COLO829 (cell line): ENCODE results near the gene MAST4.

Experiments
- DNase-seq: peaks from one replicate; pipeline ENCODE4 v3.0.0; 2012; ENCODE audit warnings: low spot score

Gene MAST4

DNA sequence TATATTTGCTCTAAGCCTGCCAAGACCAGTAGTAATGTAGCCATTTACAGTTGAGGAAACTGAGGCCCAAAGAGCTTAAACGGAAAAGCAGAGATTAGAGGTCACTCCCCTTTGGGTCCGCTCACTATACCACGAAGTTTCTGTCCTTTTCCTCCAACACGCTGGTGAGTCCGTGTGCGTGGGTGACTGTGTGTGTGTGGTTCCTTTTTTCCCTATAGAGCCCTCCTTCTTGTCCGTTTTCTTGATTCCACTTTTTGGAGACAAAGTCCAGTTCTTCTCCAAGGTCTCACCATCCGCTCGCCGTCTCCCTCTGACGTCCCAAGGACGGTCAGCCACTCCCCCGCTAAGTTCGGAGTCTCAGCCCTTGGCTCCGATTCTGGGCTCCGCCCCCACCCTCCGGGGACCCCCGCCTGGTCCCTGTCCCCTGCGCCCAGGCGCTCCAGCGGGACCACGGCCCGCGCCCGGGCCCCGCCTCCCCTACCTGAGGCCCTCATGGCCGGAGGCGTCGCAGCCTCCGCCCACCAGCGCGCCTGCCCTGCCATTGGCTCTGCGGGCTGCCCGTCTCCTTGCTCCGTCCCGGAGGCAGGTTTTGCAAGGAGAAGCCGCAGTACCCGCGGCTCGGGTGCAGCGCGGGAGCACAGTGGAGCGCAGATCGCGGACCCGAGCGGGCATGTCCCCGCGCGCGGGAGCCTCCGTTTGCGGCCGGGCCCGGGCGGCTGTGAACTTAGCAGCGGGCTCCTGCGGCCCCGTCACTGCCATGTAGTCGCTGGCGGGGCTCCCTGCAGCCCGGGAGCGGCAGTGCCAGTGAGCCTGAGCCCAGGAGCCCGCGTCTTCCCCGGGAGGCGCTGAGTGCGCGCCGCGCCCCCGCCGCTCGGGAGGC is at the start of gene MAST4:
Gene MAST4 (plus strand): TSS at position 638 of the 880 bp plus-strand sequence. CDS start 263 bp downstream, outside the sequence.
- DNase-seq = peak; percentile 19

DNA sequence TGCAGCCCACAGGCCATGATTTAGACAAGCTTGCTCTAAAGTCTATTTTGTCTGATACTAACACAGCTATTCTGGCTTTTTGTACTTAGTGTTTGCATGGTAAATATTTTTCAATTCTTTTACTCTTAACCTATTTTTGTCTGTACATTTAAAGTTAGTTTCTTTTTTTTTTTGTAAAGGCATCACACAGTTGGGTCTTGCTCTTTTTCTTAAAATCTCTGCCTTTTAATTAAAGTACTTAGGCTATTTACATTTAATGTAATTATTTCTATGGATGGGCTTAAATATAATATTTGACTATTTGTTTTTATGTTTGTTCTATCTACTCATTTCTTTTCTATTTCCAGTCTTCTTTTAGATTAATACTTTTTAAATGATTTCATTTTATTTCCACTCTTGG is 49.7 kb upstream of the MAST4 start:
- DNase-seq = no peak

GRCh38 chr5:66551338-66551737 is 44.9 kb upstream of the MAST4 start:
- DNase-seq = no peak

- no peak for DNase-seq
Observed at GRCh38 chr5:66551945-66552344, 44.2 kb upstream of the MAST4 start.

- no peak for DNase-seq
Observed at GRCh38 chr5:66553368-66553912, 42.8 kb upstream of the MAST4 start.

GRCh38 chr5:66553916-66554575 is 42.1 kb upstream of the MAST4 start:
- DNase-seq = no peak

GRCh38 chr5:66554884-66555283 is 41.3 kb upstream of the MAST4 start:
- DNase-seq = no peak

GRCh38 chr5:66558560-66558959 is 37.6 kb upstream of the MAST4 start:
- DNase-seq = no peak

DNA sequence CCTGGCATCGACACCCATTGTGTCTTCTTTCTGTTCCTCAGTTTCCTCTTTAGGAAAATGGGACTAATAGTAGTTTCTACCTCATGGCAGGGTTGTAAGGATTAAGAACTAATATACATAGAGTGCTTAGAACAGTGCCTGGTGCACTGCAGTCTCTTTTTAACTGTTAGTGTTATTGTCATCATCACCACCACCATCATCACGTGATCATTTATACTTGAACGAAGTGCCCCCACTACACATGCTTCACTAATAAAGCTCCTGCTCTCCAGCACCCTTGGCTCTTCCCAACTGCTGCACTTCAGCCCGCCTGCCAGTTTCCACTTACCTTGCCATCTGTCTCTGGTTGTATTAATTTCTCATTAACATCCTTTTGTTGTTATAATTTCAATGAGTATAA is 35.8 kb upstream of the MAST4 start:
- DNase-seq = no peak

DNA sequence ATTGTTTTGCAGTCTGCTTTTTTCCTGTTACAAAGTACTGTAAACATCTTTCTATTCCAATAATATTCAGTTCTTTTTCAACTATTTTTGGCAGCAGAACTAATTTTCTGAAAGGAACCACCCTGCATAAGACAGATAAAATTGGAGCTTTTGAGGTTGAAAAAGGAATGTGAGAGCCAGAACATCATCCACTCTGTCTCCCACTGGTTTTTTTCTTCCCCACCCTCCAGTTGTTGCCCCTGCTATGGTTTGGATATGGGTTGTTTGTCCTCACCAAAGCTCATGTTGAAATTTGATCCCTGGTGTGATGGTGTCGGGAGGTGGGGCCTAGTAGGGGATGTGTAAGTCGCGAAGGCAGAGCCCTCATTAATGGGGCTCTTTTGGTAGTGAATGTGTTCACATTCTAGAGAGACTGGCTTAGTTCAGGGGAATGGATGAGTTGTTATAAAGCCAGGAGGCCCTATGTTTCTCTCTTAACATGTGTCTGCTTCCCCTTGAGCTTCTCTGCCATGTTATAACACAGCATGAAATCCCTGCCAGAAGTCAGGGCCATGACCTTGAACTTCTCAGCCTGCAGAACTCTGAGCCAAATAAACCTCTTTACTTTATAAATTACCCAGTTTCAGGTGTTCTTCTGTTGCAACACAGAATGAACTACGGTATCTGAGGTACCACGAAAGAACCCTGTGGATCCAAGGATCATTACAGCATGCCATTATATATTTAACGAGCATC is 34.8 kb upstream of the MAST4 start:
- no peak for DNase-seq

- DNase-seq = no peak
Observed at GRCh38 chr5:66565878-66566277, 30.3 kb upstream of the MAST4 start.

GRCh38 chr5:66567474-66567873 is 28.7 kb upstream of the MAST4 start:
- DNase-seq = no peak

GRCh38 chr5:66570201-66570600 is 26.0 kb upstream of the MAST4 start:
- DNase-seq = no peak

DNA sequence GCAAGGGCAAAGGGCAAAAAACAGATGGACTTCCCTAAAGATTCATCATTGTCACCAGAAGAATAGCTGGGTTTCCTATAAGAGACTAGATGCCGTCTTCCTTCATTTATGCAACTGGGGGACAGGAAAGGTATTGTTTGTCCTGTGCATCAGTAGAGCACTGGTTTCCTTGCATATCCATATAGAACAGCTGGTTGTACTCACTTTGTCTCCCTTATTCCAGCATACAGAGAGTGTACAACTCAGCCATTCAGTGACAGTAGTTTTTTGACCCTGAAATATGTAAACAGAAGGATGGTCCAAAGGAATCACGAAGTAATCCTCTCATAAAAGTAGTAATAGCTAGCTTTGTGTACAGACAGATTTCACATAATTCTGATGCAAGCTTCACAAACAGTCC is 22.5 kb upstream of the MAST4 start:
- DNase-seq = no peak

DNA sequence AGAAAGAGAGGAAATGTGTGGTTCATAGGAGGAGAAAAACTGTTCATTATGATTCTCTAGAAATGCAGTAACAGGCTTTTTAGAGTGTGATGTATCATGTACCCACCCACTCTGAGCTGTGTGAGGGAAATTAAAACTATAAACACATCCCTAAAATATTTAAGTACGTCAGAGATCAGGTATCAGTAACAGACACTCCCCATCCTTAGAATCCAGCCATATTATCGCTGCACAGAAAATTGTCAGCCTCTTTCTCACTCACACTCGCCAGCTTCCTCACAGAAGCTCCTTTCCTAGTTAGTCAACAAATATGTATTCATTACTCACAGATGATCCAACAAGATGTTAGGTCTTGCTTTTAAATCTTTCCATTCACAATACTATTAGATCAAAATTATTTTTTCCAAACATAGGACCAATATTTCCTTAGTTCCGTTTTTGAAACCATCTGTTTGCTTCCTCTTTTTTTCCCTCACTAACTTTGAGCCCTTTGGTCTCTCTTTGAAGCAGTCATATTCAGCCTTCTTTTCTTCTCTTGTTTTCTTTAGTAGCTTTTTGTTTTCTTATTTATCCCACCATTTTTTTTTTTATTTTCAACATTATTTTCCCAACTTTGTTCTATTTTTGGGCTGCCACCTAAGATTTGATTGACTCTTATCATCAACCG is 13.6 kb upstream of the MAST4 start:
- DNase-seq = no peak

GRCh38 chr5:66585291-66585690 is 10.9 kb upstream of the MAST4 start:
- no peak for DNase-seq

- DNase-seq = no peak
Observed at GRCh38 chr5:66587771-66588170, 8.4 kb upstream of the MAST4 start.

GRCh38 chr5:66596636-66597182 is 516 bp downstream of the MAST4 start:
- no peak for DNase-seq

DNA sequence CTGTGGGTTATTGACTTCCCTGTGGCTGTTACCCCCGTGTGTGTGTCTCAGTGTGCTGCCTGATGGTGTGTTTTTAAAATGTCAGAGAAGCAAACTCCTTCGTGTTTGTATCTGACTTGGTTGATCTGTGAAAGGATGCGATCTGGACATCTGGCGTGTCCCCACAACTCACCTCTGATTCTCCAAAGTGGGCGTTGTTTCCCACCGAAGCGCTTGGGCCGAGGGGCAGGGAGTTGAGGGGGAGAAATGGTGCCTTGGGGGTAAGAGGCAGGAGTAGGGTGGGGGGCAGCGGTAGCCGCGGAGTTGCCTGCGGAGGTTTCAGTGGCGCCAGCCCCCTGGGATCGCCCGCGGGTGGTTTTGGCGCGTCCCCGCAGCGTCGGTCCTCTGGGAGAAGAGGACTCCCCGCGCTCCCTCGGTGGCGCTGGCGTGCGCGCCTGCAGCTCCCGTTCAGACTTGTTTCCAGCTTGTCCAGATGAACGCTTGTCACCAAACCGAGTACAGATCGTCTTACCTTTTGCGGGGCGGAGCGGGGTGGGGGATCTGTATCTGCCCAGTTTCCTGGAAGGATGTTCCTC is 1.1 kb downstream of the MAST4 start:
- DNase-seq = no peak

DNA sequence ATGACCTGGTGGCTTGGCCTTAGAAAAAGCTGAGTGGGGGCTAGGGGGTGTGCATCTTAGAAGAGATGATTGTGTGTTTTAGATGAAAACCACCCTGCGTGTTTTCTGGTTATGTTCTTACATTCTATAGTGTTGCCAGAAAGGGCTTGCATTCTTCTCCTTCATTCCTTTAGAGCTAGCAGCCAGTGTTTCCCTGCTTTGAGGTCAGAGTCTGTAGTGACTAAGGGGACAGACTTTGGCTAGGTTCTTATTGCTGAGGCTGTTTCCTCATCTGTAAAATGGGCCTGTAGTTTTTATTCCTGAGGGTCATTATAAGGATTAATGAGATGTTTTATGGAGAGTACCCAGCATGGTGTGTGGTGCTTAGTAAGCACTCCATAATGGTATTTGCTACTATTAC is 6.4 kb downstream of the MAST4 start:
- no peak for DNase-seq

DNA sequence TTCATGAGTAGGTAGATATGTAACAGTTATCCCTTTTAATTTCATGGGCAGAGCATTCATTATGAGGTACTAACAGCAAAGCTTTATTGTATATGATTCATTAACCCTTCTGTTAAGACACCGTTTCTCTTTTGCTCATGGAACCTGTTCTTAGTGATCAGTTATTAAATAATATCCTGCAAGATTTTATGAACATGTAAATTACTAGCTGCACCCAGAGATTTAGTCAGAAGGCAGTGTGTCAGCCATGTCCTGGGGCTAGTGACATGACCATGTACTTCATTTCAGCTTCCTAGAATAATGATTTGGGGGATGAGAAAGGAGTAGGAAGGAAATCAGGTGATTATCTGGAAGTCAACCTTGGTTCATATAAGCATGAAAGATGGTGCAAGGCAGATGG is 7.0 kb downstream of the MAST4 start:
- DNase-seq = no peak
